HepG2 (cell line): Measurements from ENCODE around the gene PLEKHM2.

Experiments
- ATF6 ChIP-seq: sonication (generic); formaldehyde crosslinking; conservative IDR thresholded peaks from 2 replicates; pipeline ENCODE4 v1.4.0; 2020; ENCODE audit warnings: missing genetic modification reagents
- CTCF ChIP-seq: sonication (generic); formaldehyde crosslinking; IDR thresholded peaks from 2 replicates; pipeline ENCODE4 v1.5.0; 2020; ENCODE audit warnings: mild to moderate bottlenecking, missing genetic modification reagents, moderate library complexity
- EZH2 ChIP-seq: conservative IDR thresholded peaks from 2 replicates; pipeline ENCODE4 v1.6.1; 2012; ENCODE audit warnings: mild to moderate bottlenecking, low read depth, low read length, moderate library complexity
- HMG20B ChIP-seq: conservative IDR thresholded peaks from 2 replicates; pipeline ENCODE4 v1.6.1; 2016; ENCODE audit warnings: missing genetic modification reagents, missing compliant biosample characterization
- NR2F2 ChIP-seq: IDR thresholded peaks from 2 replicates; pipeline ENCODE4 v1.6.1; 2012; ENCODE audit warnings: low read depth, inconsistent platforms, borderline replicate concordance
- REPIN1 ChIP-seq: sonication (generic); formaldehyde crosslinking; IDR thresholded peaks from 2 replicates; pipeline ENCODE4 v1.8.0; 2022; ENCODE audit warnings: missing genetic modification reagents, low read depth, mild to moderate bottlenecking, borderline replicate concordance
- RORA ChIP-seq: sonication (generic); formaldehyde crosslinking; IDR thresholded peaks from 2 replicates; pipeline ENCODE4 v1.5.0; 2020; ENCODE audit warnings: mild to moderate bottlenecking, missing genetic modification reagents, moderate library complexity
- SMARCC2 ChIP-seq: fragments of 450-650 bp; IDR thresholded peaks from 2 replicates; pipeline ENCODE4 v1.6.1; 2017; ENCODE audit warnings: antibody characterized with exemption, mild to moderate bottlenecking
- SSRP1 ChIP-seq: IDR thresholded peaks from 2 replicates; pipeline ENCODE4 v1.6.1; 2016; ENCODE audit warnings: control low read depth
- YY1 ChIP-seq: IDR thresholded peaks from 2 replicates; pipeline ENCODE4 v1.6.1; 2011; ENCODE audit warnings: low read length, low read depth, moderate library complexity, mild to moderate bottlenecking; ENCODE audit not compliant: insufficient read depth, insufficient replicate concordance
- ZNF678 ChIP-seq: sonication (generic); formaldehyde crosslinking; IDR thresholded peaks from 2 replicates; pipeline ENCODE4 v1.4.0; 2020; ENCODE audit warnings: mild to moderate bottlenecking, missing genetic modification reagents
- ZSCAN30 ChIP-seq: sonication (generic); formaldehyde crosslinking; IDR thresholded peaks from 2 replicates; pipeline ENCODE4 v1.5.0; 2020; ENCODE audit warnings: mild to moderate bottlenecking, missing genetic modification reagents

DNA sequence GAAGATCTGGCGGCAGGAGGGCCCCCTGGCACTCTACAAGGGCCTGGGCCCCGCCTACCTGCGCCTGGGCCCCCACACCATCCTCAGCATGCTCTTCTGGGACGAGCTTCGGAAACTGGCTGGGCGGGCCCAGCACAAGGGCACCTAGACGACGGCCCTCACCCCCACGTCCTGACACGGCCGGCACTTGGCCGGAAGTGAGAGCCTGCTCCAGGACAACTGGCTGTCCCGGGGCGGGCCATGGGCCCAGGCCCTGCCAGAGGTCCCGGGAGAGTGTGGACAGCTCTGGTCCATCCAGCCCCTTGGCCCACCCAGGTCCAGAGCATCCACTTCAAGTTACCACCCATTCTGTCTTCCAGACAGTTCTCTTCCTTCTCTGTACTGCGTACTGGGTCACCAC, 55.1 kb downstream of the PLEKHM2 start:
- TF ChIP-seq ATF6 (CRISPR knock-in tag) (no peak), HMG20B (no peak), YY1 (no peak), SSRP1 (CRISPR knock-in tag) (no peak), REPIN1 (CRISPR knock-in tag) (no peak), CTCF (CRISPR knock-in tag) (no peak), ZSCAN30 (no peak), SMARCC2 (no peak), EZH2 (no peak), RORA (CRISPR knock-in tag) (no peak), NR2F2 (no peak), ZNF678 (CRISPR knock-in tag) (no peak)
